GM19351 (cell line): ENCODE data around the gene C16orf90.
"Not testable (repeated sequence)": the region's sequence is repeated elsewhere in the genome, so short reads cannot be mapped to it uniquely, and the experiment has no call there.

Experiments used
- ATAC-seq: cut with Tn5 transposase; IDR thresholded peaks from one replicate; pipeline ENCODE4 v1.9.1; 2021; ENCODE audit warnings: mild to moderate bottlenecking, moderate library complexity; ENCODE audit not compliant: unreplicated experiment

C16orf90 gene

GRCh38 chr16:3495176-3495575 lies at the start of gene C16orf90:
TSS of gene C16orf90 (minus strand) at chr16:3495489. CDS start at chr16:3495421, 68 bp downstream.
- no peak for ATAC-seq

DNA sequence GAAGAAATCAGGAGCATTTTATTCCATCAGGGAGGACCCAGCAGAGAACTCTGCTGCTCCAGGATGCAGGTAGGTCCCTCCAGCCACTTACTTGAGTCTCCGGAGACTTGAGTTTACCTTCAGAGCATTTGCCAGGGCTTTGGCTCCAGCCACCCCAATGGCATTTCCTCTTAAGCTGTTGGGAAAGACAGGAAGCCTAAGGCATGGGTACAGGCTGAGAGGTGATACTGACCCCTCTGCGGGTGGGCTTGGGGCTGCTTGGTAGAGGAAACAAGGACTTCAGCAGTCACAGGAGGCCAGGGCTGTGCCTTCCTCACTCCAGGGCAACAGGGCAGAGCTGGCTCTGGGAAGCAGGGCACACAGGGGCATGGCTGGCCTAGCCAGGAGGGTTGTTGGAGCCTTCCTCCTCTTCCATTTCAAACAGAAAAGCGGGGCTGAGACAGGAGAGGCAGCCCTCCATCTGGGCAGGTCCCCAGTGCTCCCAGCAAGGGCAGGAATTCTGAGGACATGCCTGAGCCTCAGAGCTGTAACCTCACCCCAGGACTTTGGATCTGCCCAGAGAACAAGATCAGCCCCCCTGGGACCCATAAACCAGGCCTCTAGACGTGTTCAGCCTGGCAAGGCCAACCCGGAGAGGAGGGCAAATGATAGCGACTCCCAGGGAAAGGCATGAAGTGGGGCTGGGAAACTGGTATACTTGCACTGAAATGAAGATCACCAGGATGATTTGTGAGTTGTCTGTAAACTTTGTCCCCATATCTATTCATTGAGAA lies 47.5 kb upstream of the C16orf90 start:
- no peak for ATAC-seq

GRCh38 chr16:3541527-3542155 lies 46.4 kb upstream of the C16orf90 start:
- no peak for ATAC-seq

GRCh38 chr16:3538222-3538621 lies 42.9 kb upstream of the C16orf90 start:
- no peak for ATAC-seq

GRCh38 chr16:3536851-3537250 lies 41.6 kb upstream of the C16orf90 start:
- no peak for ATAC-seq

GRCh38 chr16:3536271-3536731 lies 41.0 kb upstream of the C16orf90 start:
- no peak for ATAC-seq

DNA sequence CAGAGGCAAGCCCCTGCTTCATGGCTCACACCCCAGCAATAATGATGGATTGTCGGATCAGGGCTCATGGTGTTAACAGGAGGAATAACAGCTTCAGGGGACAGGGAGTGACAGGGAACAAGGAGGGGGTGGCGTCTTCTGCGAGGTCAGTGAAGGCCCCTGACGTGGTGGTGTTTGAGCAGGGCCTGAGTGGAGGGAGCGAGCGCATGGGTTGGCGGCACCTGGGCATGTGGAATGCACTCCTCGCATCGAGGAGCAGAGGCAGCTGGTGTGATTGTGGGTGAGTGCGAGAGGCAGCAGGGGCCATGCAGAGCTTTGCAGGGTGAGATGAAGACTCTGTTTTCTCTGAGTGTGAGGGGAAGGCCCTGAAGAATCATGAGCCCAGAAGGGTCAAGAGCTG lies 38.8 kb upstream of the C16orf90 start:
- ATAC-seq: no peak

DNA sequence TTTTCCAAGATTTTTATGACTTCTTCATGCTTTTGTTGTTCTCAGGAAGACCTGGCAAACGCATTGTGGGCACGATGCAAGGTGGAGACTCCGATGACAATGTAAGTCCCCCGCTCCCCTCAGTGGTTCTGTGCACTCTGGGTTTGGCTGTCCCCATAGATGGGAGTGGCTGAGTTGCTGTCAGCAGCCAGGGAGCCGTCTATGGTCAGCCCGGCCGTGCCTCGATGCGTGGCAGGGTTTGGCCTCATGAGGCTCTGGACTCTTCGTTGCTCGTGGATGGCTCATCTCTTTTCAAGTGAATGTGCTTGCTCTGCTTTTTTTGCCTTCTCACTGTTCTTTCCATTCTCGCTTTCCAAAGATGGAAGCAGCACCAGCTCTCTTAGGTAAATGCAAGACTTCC lies 37.5 kb upstream of the C16orf90 start:
- no peak for ATAC-seq

DNA sequence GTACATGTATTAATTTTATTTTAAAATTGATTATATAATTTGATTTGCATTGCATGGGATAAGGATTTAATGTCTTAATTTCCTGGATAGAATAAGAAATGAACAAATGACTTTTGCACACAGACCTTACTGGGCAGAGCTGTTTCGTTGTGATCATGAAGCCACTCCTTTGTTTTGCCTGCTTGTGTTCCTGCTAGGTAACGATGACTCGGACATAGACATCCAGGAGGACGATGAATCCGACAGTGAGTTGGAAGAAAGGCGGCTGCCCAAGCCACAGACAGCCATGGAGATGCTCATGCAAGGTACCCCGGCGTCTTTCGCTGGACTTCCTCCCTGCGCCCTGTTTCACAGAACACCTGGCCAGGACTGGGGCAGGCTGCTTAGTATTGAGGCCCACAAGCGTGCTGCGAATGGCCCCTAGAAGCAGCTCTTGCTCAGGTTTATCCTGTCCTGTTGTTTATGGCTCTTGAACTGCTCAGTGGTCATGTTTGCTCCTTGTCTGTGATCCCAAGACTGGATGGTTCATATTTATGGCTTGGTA lies 35.2 kb upstream of the C16orf90 start:
- ATAC-seq: no peak

GRCh38 chr16:3529175-3529574 lies 33.9 kb upstream of the C16orf90 start:
- ATAC-seq: no peak

DNA sequence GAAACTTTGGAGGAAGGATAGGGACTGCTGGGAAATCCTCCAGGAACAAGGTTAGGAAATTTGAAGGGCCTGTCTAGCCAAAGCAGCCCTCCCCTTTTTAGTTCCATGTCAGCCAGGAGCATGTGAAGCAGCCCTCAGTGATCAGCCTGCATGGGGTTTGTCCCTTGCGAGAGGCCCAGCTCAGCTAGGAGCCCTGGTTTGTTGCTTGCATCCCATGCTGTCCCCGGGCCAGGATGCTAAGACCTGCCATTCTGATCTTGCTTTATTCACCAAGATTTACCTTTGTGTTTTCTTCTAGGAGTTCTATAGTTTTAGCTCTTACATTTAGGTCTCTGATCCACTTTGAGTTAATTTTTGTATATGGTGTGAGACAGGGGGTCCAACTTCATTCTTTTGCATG lies 33.1 kb upstream of the C16orf90 start:
- ATAC-seq: no peak

DNA sequence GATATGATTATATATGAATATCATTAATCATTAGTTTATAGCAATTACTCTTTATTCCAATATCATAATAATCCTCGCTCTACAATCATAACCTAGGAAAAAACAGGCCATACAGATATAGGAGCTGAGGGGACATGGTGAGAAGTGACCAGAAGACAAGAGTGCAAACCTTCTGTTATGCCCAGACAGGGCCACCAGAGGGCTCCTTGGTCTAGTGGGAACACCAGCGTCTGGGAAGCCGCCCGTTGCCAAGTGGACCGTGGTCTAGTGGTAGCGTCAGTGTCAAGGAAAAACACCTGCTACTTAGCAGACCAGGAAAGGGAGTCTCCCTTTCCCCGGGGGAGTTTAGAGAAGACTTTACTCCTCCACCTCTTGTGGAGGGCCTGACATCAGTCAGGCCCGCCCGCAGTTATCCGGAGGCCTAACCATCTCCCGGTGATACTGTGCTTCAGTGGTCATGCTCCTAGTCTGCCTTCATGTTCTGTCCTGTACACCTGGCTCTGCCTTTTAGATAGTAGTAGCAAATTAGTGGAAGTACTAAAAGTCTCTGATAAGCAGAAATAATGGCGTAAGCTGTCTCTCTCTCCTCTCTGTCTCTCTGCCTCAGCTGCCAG lies 32.0 kb upstream of the C16orf90 start:
- ATAC-seq: not testable (repeated sequence)

DNA sequence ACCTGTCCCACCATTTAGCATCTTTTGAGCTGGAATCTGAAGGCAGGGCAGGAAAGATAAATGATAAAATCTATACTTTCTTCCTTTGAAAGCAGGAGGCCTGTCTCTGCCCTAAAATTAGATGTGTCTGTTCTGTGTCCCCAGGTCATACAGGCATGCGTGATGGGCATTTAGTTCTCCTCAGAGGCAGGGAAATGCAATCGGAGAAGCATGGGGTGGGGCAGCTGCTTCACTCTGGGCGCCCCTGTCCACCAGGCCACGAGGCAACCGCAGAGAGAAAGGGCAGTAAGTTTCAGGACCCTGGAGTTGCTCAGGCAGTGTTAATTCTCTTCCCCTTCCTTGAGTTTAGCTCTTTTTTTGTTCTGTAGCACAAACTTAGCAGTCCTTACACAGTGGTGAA lies 30.7 kb upstream of the C16orf90 start:
- no peak for ATAC-seq

- ATAC-seq: no peak
These were observed 28.0 kb upstream of the C16orf90 start for GRCh38 chr16:3523281-3523680.

GRCh38 chr16:3520841-3521240 lies 25.6 kb upstream of the C16orf90 start:
- ATAC-seq: no peak

- ATAC-seq: no peak
These were observed 25.1 kb upstream of the C16orf90 start for GRCh38 chr16:3520413-3520812.

DNA sequence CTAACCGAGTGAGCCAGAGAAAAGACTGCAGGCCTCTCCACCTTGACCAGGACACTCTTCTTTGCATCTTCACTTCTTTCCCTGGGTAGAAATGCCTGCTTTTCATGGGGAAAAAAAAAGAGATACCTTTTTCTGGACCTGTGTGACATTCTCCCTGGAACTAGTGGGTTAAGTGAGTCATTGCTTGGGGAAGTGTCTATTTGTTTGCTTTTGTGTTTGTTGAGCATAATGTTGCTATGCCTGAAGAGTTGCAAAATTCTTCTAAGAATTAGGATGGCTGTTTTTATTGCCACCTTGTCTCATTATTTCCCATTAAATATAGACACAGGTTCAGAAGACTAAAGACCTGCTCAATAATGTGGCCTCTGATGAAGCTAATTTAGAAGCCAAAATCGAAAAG lies 24.3 kb upstream of the C16orf90 start:
- no peak for ATAC-seq

- ATAC-seq: no peak
These were observed 23.7 kb upstream of the C16orf90 start for GRCh38 chr16:3518986-3519348.

DNA sequence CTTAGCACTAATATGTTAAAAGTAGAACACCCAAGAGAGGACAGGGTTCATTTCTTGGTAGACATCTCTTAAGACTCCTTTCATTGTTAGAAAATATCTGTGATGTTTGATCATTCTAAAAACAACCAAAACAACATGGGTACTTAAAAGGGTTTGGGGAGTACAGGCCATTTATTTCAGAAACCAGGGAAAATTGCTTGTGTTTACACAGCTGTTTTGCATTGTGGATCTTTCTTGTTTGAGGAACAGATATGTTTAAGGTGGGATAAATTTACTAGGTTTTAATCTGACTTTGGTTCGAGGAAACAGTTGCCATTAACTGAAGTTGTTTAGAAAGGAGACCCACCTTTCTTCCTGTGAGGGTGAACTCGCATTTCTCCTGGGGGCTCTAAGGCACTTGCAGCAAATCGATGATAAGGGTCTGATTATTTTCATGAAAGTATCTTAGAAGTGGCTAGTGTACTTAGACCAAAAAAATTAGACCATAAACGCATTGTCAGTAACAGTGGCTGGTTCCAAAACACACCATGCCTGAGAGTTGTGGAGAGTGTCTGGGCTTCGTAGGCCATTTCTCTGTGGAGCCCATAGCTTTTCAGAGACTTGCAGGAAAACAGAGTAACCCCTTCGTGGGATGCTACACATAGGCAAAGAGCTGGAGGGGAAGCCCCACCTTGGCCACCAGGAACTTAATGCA lies 23.1 kb upstream of the C16orf90 start:
- ATAC-seq: no peak

DNA sequence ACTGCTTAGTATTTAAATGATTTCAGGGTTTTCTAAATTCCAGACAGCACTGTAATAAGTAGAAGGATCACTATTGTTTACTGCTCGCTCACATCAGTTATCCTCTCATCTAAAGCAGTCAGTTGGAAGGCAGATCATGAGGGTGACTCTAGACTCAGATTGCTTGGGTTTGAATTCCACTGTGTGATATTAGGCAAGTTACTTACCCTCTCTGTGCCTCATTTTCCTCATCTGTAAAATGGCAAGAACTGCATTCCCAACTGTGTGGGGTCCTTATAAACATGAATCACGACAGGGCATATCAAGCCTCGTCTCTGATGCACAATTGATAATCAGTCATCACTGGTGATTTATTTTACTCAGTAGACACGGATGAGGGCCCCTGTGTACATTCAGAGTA lies 20.6 kb upstream of the C16orf90 start:
- ATAC-seq: no peak

- ATAC-seq: no peak
These were observed 19.3 kb upstream of the C16orf90 start for GRCh38 chr16:3514621-3515020.
